ENCODE data around the gene KIF12.

- TF ChIP-seq CTCF (IDR thresholded peaks at IDR 0.05) (no peak), POLR2A (IDR thresholded peaks at IDR 0.05) (no peak)
These were observed 45.7 kb downstream of the KIF12 start for GRCh38 chr9:114053246-114054005.

Measured in lower leg skin (tissue), 3 donors.